OCI-M1 (cell line): ENCODE data around the gene FAM240A.
A peak's percentile ranks its signal among the peaks of the same experiment; 100 is the strongest.
"Not testable (repeated sequence)": the region's sequence is repeated elsewhere in the genome, so short reads cannot be mapped to it uniquely, and the experiment has no call there.

ENCODE experiments used
- DNase-seq: peaks from one replicate; lab custom pipeline; 2025; lab: John Stamatoyannopoulos, UW

Gene FAM240A

DNA sequence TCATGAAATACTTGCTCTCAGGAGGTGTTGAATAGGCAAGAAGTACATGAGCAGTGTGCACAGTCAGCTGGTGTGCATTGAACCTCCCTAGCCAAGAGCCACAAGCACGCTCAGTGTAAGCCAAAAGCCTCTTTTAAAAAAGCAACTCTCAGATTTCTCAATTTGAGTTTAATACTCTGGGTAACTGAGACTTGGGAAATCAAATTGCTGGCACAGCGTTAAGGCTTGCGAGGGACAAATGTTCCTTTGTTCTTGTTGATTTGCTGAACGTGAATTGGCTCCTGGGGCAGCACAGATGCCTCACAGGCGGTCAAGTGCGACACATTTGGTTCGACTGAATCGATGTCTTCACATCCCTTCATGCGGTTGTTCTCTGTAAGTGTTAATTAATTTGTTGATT is at the start of gene FAM240A:
TSS of gene FAM240A (plus strand) at position 202 of the 400 bp plus-strand sequence. CDS start at position 361, 159 bp downstream.
- DNase-seq = no peak

- no peak for DNase-seq
These were observed 47.9 kb upstream of the FAM240A start for GRCh38 chr3:46564190-46565021.

DNA sequence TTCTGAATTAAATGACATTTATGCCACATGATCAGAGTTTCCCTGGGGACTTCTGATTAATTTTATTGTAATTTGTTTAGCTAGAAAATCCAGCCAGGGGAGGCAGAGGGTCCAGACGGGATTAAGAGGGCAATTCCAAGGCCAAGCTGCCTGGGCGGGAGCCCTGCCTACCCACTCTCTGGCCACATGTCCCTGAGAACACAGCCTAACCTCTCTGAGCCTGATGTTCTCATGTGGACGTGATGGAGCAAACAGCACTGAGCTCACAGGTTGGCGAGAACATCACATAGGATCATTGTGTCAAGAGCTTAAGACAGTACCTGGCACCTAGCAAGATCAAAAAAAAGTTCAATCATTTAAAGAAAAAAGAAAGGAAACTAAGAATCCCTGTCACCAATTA is 47.2 kb upstream of the FAM240A start:
- DNase-seq = no peak

GRCh38 chr3:46565607-46566039 is 46.7 kb upstream of the FAM240A start:
- no peak for DNase-seq

- DNase-seq = no peak
These were observed 46.2 kb upstream of the FAM240A start, which contains the start of gene LRRC2 for GRCh38 chr3:46566040-46566641. Gene LRRC2, minus strand, starts transcription at chr3:46566302. Its CDS starts 14,711 bp downstream, at chr3:46551591.

DNA sequence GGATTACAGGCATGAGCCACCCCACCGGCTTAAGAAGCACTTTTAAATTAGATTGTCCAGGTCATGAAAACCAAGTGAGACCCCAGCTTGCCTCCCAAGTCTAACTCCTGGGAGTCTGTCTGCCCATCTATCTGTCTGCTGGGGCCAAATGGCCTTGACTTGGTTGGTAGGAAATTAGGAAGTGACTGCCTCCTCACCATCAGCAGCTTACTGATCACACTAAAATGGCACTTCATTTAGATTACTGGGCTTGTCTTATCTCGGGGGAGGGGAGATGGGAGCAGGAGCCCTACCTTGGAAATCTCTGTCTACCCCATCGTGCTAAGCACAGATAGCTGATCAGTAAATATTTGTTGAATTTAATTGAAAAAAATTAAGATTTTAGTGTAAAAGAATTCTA is 40.6 kb upstream of the FAM240A start:
- no peak for DNase-seq

DNA sequence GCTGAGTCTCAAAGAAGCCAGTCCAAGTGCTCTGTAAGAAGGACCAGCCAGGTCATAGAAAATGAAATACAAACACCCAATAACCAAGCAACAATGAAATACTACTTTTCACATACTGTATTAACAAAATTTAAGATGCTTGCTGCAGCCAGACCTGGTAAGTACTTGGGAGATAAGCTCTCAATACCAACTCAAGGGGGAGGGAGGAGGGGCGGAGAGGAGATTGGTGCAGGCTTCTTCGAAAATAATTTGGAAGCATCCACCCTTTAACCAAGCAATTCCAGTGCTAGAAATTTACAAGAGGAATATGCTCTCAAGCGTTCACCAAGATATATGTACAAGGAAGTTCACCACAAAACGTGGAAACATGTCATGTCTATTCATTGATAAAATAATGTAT is 38.6 kb upstream of the FAM240A start:
- no peak for DNase-seq

- no peak for DNase-seq
These were observed 38.1 kb upstream of the FAM240A start for GRCh38 chr3:46574243-46574646.

- DNase-seq = no peak
These were observed 37.3 kb upstream of the FAM240A start for GRCh38 chr3:46574881-46575576.

DNA sequence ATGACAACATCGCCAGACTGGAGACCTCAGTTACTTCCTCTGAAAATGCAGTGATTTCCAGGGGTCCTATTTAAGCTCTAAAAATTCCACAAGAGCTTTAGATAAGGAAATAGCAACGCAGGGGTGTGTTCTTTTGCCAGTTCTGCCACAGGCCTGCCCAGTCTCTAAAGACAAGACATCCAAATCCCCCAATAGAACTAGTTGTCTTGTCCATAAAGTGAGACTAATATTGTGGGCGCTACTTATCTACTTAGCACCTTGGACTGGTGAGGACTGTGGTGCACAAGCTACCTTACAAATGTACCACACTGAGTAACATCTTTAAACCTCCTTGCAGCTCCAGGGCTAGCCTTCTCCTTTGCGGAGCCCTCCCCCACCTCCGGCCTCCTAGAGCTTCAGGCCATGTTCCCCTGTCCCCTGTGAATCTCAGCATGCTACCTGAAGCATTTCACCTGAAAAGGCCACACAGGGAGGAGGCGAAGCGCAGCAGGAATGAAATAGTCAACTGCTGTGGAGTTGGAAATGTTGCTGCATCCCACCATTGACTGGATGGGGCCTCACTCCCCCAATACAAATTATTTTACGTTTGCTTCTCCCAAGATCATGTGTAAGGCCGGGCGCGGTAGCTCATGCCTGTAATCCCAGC is 36.6 kb upstream of the FAM240A start:
- DNase-seq = no peak

DNA sequence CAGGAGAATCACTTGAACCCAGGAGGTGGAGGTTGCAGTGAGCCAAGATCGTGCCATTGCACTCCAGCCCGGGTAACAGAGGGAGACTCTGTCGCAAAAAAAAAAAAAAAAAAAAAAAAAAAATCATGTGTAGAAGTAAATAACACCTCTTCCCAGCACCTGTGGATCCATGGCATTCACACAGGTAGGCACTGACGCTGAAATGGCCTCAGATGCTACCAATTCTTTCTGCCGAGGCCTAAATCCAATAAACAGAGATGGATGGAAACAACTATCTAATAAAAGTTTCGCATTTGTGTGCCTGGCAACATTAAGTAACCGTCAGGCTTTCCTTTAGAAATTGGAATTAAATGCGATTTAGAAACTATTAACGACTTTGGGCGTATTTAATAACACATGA is 35.9 kb upstream of the FAM240A start:
- DNase-seq = no peak

GRCh38 chr3:46576879-46577278 is 35.4 kb upstream of the FAM240A start:
- DNase-seq = no peak

DNA sequence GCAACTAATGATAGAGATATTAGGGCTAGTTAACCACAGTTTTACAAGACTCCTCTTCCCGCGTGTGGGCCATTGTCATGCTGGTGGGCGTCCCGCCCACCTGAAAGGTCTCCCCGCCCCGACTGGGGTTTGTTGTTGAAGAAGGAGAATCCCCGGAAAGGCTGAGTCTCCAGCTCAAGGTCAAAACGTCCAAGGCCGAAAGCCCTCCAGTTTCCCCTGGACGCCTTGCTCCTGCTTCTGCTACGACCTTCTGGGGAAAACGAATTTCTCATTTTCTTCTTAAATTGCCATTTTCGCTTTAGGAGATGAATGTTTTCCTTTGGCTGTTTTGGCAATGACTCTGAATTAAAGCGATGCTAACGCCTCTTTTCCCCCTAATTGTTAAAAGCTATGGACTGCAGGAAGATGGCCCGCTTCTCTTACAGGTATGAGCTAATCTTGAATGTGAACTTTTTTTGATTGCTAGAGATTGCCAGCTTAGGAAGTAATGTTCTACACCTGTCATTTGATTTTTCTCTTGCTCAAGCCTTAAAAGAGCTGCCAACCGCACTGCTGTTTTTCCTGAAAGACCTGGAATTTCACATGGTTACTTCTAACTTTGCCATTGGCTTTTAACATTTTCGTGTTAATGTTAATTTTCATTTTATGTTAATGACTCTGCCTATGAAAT is 34.6 kb upstream of the FAM240A start:
- not testable (repeated sequence) for DNase-seq

GRCh38 chr3:46578973-46579755 is 33.2 kb upstream of the FAM240A start:
- DNase-seq = peak; percentile 54

DNA sequence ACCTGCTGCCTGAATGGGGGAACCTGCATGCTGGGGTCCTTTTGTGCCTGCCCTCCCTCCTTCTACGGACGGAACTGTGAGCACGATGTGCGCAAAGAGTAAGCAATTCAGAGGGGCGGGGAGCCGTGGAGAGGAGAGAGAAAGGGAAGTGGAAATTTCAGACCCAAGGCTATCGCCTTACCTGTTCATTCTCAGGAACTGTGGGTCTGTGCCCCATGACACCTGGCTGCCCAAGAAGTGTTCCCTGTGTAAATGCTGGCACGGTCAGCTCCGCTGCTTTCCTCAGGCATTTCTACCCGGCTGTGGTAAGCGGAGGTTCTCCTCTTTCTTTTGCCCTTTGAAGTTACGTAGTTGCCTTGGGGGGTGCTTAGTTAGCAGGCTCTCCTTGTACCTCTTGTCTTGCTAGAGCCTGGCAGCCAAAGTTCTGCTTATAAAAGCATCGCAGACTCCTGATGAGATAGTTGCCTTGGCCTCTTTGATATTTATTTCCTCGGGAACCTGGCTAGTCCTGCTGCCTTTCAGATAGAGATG is 32.5 kb upstream of the FAM240A start:
- no peak for DNase-seq

DNA sequence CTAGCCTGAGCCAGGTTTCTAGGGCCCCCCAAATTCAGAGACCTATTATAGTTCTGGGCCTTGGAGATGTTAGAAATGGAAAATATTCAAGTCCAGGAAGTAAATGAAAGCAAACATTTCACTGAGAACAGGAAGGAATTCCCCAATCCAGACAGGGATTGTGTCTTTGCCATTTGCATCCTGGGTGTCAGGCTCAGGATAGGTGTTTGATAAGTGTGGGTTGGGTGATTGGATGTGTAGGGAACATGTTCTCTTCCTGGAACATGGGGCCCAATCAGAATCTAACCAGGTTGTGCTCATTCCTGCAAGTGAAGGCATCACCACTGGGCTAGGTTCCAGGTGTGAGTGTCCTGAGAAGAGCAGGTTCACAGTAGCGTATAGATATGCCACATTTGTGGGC is 31.6 kb upstream of the FAM240A start:
- no peak for DNase-seq

DNA sequence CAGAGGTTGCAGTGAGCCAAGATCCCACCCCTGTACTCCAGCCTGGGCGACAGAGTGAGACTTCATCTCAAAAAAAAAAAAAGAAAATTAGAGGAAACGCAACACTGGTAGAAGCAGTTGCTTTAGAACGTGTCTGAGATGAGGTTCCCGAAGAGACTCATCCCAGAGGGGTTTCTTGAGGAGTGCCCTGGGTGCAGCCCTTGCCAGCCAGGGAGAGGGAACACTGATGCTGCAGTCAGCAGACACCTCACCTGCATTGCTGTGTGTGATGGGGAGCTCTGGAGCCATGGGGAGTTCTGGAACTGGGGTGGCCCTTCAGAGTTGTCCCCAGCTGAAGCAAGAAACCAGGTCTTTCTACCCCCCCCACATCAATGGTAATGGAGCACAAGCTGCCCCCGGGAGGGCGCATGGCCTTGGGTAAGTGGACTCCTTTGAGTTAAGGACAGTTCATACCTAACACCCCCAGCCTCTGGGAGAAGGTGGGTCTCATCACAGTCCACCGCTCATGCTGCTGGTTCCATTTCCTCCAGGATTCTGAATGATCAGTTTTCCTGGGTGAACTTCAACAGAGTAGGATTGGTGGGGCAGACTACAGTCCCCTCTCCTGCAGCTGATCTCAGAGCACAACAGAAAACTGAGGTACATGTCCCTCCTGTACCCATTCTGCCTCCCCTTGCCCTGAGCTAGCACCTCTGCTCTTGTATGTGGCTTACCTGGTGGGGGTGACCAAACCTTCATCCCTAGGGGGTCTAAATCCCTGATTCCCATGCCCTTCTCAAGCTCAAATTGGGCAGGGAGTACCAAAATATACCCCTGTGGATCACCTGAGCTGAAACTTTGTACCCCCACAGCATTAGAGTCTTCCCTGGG is 27.5 kb upstream of the FAM240A start:
- DNase-seq = no peak

DNA sequence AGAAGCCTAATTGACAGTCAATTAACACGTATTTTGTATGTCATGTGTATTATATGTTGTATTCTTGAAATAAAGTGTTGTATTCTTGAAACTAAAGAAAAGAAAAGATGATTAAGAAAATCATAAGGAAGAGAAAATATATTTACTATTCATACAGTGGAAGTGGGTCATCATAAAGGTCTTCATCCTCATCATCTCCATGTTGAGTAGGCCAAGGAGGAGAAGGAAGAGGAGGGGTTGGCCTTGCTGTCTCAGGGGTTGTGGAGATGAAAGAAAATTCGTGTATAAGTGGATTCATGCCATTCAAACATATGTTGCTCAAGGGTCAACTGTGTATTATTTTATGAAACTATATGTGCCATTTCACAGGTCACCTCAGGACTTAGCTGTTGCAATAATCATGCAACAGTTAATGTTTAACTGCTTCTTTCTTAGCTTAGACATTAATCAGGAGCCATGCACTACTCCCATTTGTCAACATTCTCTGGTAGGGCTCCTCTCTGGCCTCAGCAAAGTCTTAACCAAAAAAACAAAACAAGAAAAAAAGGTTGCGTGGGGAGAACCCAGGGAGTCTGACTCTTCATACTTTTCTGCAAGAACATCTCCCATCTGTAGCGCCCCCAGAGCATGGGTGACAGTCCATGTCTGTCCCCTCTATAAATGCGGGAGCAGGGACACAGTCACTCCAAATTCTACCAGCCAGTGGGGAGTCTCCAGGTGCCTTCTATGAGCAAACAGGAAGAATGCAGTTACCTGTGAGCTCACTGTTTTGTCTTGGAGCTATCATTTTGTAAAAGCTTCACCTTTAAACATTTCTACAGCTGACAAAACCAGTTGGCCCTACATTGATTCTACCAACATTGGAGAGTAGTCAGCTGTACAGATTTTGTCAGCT is 26.3 kb upstream of the FAM240A start:
- no peak for DNase-seq
